ENCODE data around the gene EDC4. TPM values are rescaled to one million over a fixed set of nuclear protein-coding genes. Genes with fewer than 3 reads are reported as not detected.
A peak's percentile ranks its signal among the peaks of the same experiment; 100 is the strongest.
"Not testable (repeated sequence)": the region's sequence is repeated elsewhere in the genome, so short reads cannot be mapped to it uniquely, and the experiment has no call there.

Gene EDC4
- total and polyA plus RNA-seq, 2 experiments from 2014 or later = 46.3 to 59.0 TPM

GRCh38 chr16:67910158-67910557 lies 37.3 kb downstream of the EDC4 start:
- WGBS (ENCODE audit: low lambda C conversion rate, missing lambda C conversion rate) = 91% methylated on average over 2 of the region's 2 CpGs
- H2AFZ ChIP-seq = no peak overlapping the region
- DNase-seq (ENCODE audit: low spot score) = peak; percentile 54

GRCh38 chr16:67914758-67915495 lies 42.1 kb downstream of the EDC4 start:
- no peak for DNase-seq (ENCODE audit: low spot score)
- Histone ChIP-seq H3K27ac (no peak overlapping the region), H3K36me3 (replicated peaks; ENCODE audit: insufficient read depth, low read depth) (no peaks in the 10 kb centered on the region), H3K4me2 (no peak overlapping the region), H2AFZ (no peak overlapping the region), H4K20me1 (ENCODE audit: insufficient read depth, poor library complexity, severe bottlenecking) (peaks cover 21% of the 10 kb centered on the region), H3K9me3 (ENCODE audit: low read depth) (no peaks in the 10 kb centered on the region), H3K4me1 (ENCODE audit: insufficient read depth) (peaks cover 4% of the 10 kb centered on the region), H3K79me2 (peaks cover 59% of the 10 kb centered on the region), H3K4me3 (no peak overlapping the region), H3K9me2 (replicated peaks; ENCODE audit: insufficient read depth) (no peaks in the 10 kb centered on the region), H3K27me3 (no peaks in the 10 kb centered on the region)
- WGBS (ENCODE audit: low lambda C conversion rate, missing lambda C conversion rate) = 68% methylated on average over 7 of the region's 7 CpGs
- TF ChIP-seq CTCF (IDR thresholded peaks at IDR 0.05; ENCODE audit: poor library complexity) (no peak), EZH2 (IDR thresholded peaks at IDR 0.05; ENCODE audit: borderline replicate concordance) (no peak), EZH2phosphoT487 (IDR thresholded peaks at IDR 0.05; ENCODE audit: low read depth, severe bottlenecking, unreplicated experiment) (no peak)

More at GRCh38 chr16:67910158-67910557, 37.3 kb downstream of the EDC4 start:
- TF ChIP-seq CTCF (IDR thresholded peaks at IDR 0.05; ENCODE audit: poor library complexity) (no peak), EZH2phosphoT487 (IDR thresholded peaks at IDR 0.05; ENCODE audit: low read depth, severe bottlenecking, unreplicated experiment) (no peak), EZH2 (IDR thresholded peaks at IDR 0.05; ENCODE audit: borderline replicate concordance) (no peak)
- Histone ChIP-seq H3K27ac (no peak overlapping the region), H3K27me3 (no peaks in the 10 kb centered on the region), H3K4me2 (no peak overlapping the region), H3K4me1 (ENCODE audit: insufficient read depth) (no peaks in the 10 kb centered on the region), H3K4me3 (no peak overlapping the region), H3K9me3 (ENCODE audit: low read depth) (no peaks in the 10 kb centered on the region), H4K20me1 (ENCODE audit: insufficient read depth, poor library complexity, severe bottlenecking) (peaks cover 3% of the 10 kb centered on the region), H3K36me3 (replicated peaks; ENCODE audit: insufficient read depth, low read depth) (no peaks in the 10 kb centered on the region), H3K9me2 (replicated peaks; ENCODE audit: insufficient read depth) (no peaks in the 10 kb centered on the region), H3K79me2 (peaks cover 38% of the 10 kb centered on the region)

GRCh38 chr16:67915496-67915769 lies 42.6 kb downstream of the EDC4 start:
- not testable (repeated sequence) for H3K4me1 ChIP-seq (ENCODE audit: insufficient read depth); H3K27ac ChIP-seq; H3K36me3 ChIP-seq (replicated peaks; ENCODE audit: insufficient read depth, low read depth); H3K9me2 ChIP-seq (replicated peaks; ENCODE audit: insufficient read depth); H3K4me2 ChIP-seq; H3K9me3 ChIP-seq (ENCODE audit: low read depth); H2AFZ ChIP-seq; H3K4me3 ChIP-seq; DNase-seq (ENCODE audit: low spot score); H3K27me3 ChIP-seq
- 78% methylated on average over 2 of the region's 2 CpGs for WGBS (ENCODE audit: low lambda C conversion rate, missing lambda C conversion rate)
- peaks cover 21% of the 10 kb centered on the region for H4K20me1 ChIP-seq (ENCODE audit: insufficient read depth, poor library complexity, severe bottlenecking)
- H3K79me2 ChIP-seq = peaks cover 64% of the 10 kb centered on the region

GRCh38 chr16:67915831-67916723 lies 43.2 kb downstream of the EDC4 start:
- Histone ChIP-seq H3K4me3 (no peak overlapping the region), H3K27me3 (no peaks in the 10 kb centered on the region), H3K4me2 (no peak overlapping the region), H3K9me2 (replicated peaks; ENCODE audit: insufficient read depth) (no peaks in the 10 kb centered on the region), H3K79me2 (peaks cover 62% of the 10 kb centered on the region), H3K9me3 (ENCODE audit: low read depth) (no peaks in the 10 kb centered on the region), H3K36me3 (replicated peaks; ENCODE audit: insufficient read depth, low read depth) (no peaks in the 10 kb centered on the region), H3K27ac (no peak overlapping the region), H4K20me1 (ENCODE audit: insufficient read depth, poor library complexity, severe bottlenecking) (peaks cover 22% of the 10 kb centered on the region), H2AFZ (no peak overlapping the region), H3K4me1 (ENCODE audit: insufficient read depth) (peaks cover 4% of the 10 kb centered on the region)
- TF ChIP-seq CTCF (IDR thresholded peaks at IDR 0.05; ENCODE audit: poor library complexity) (no peak), EZH2phosphoT487 (IDR thresholded peaks at IDR 0.05; ENCODE audit: low read depth, severe bottlenecking, unreplicated experiment) (no peak), EZH2 (IDR thresholded peaks at IDR 0.05; ENCODE audit: borderline replicate concordance) (no peak)
- 86% methylated on average over 7 of the region's 7 CpGs for WGBS (ENCODE audit: low lambda C conversion rate, missing lambda C conversion rate)
- DNase-seq (ENCODE audit: low spot score) = peak; percentile 53

Data from hepatocyte (in vitro differentiated cells).